Mesendoderm (in vitro differentiated cells): ENCODE measurements around the gene UBE2E2.

ENCODE experiments used
- DNase-seq: peaks from one replicate; pipeline ENCODE4 v3.0.0; 2013
- H2AK5ac ChIP-seq: 2 replicates; pipeline ENCODE4 v1.6.1; 2013; ENCODE audit warnings: low read length, inconsistent platforms
- H2BK120ac ChIP-seq: 2 replicates; pipeline ENCODE4 v1.6.1; 2013; ENCODE audit warnings: low read depth, mild to moderate bottlenecking, low read length, moderate library complexity, mixed read lengths
- H2BK15ac ChIP-seq: replicated peaks from 2 replicates; pipeline ENCODE4 v1.6.1; 2013; ENCODE audit warnings: low read depth, mild to moderate bottlenecking, moderate library complexity
- H2BK5ac ChIP-seq: 2 replicates; pipeline ENCODE4 v1.6.1; 2013; ENCODE audit warnings: low read length, inconsistent platforms
- H3K18ac ChIP-seq: 2 replicates; pipeline ENCODE4 v1.6.1; 2013; ENCODE audit warnings: mild to moderate bottlenecking, low read length, mixed read lengths
- H3K23ac ChIP-seq: one replicate; pipeline ENCODE4 v1.6.1; 2013; ENCODE audit warnings: low read length
- H3K27ac ChIP-seq: 2 replicates; pipeline ENCODE4 v1.5.1; 2013; ENCODE audit warnings: low read depth, mild to moderate bottlenecking, inconsistent platforms, low read length, moderate library complexity
- H3K27me3 ChIP-seq: 2 replicates; pipeline ENCODE4 v1.6.1; 2013; ENCODE audit warnings: low read length, control low read depth, mild to moderate bottlenecking, inconsistent platforms; ENCODE audit not compliant: insufficient read depth, poor library complexity
- H3K36me3 ChIP-seq: 2 replicates; pipeline ENCODE4 v1.6.1; 2013; ENCODE audit warnings: low read length, inconsistent platforms; ENCODE audit not compliant: control insufficient read depth, insufficient read depth
- H3K4ac ChIP-seq: one replicate; pipeline ENCODE4 v1.6.1; 2013; ENCODE audit warnings: low read depth, mild to moderate bottlenecking, low read length, moderate library complexity
- H3K4me1 ChIP-seq: 2 replicates; pipeline ENCODE4 v1.6.1; 2013; ENCODE audit warnings: low read depth, low read length, inconsistent platforms; ENCODE audit not compliant: control insufficient read depth
- H3K4me2 ChIP-seq: 2 replicates; pipeline ENCODE4 v1.6.1; 2013; ENCODE audit warnings: low read length
- H3K4me3 ChIP-seq: 2 replicates; pipeline ENCODE4 v1.5.1; 2013; ENCODE audit warnings: mild to moderate bottlenecking, low read length
- H3K56ac ChIP-seq: one replicate; pipeline ENCODE4 v1.6.1; 2013; ENCODE audit warnings: low read length
- H3K79me1 ChIP-seq: 2 replicates; pipeline ENCODE4 v1.6.1; 2013; ENCODE audit warnings: low read length, inconsistent platforms
- H3K79me2 ChIP-seq: 2 replicates; pipeline ENCODE4 v1.6.1; 2013; ENCODE audit warnings: mild to moderate bottlenecking, low read length; ENCODE audit not compliant: control insufficient read depth, insufficient read depth
- H3K9ac ChIP-seq: 2 replicates; pipeline ENCODE4 v1.6.1; 2013; ENCODE audit warnings: low read length, inconsistent platforms
- H4K5ac ChIP-seq: one replicate; pipeline ENCODE4 v1.6.1; 2013; ENCODE audit warnings: low read length
- H4K8ac ChIP-seq: one replicate; pipeline ENCODE4 v1.6.1; 2013; ENCODE audit warnings: low read depth, mild to moderate bottlenecking, control low read depth, low read length, moderate library complexity
- WGBS: extraction: QIAGEN DNeasy Blood & Tissue Kit; methylation state at CpG from one replicate; pipeline ENCODE4 v1.1.7; 2013; ENCODE audit warnings: low lambda C conversion rate, missing lambda C conversion rate; ENCODE audit not compliant: insufficient coverage; ENCODE audit errors: extremely low coverage; 5-methylcytosine and 5-hydroxymethylcytosine counted together

Gene UBE2E2

DNA sequence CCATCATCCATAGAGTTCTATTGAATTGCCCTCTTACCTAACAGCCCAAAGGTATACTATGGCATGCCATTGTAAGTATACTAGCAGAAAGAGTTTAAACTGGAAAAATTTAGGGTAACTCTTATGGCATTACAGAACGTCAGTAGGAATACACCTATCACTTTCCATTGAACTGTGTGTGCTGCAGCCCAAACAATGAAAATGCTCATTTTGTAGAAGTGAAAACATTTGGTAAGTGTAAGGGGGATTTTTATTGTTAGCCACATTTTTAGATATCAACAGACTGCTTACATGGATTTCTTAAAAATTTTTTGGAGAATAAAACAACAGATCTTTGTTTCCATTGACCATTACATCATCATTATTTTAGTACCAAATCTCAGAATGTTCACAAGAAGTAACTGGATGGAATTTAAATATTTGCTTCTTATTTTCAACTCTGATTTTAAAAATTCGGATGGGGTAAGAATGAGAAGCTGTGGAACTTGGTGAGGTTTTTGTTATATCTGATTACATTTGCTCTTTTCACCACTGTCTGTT, 245.9 kb downstream of the UBE2E2 start:
- DNase-seq = no peak
- Histone ChIP-seq H2AK5ac (no peak overlapping the region), H3K27ac (no peak overlapping the region), H3K36me3 (no peaks in the 10 kb centered on the region), H2BK5ac (no peak overlapping the region), H2BK120ac (no peak overlapping the region), H3K4me1 (peaks cover 7% of the 10 kb centered on the region), H4K8ac (no peak overlapping the region), H3K4me2 (no peak overlapping the region), H3K56ac (no peak overlapping the region), H3K4me3 (no peak overlapping the region), H3K9ac (no peak overlapping the region), H2BK15ac (peak overlapping the region; percentile 19), H3K79me1 (peaks cover 3% of the 10 kb centered on the region), H3K27me3 (no peaks in the 10 kb centered on the region), H3K79me2 (no peaks in the 10 kb centered on the region), H3K23ac (no peak overlapping the region), H3K18ac (no peak overlapping the region), H4K5ac (no peak overlapping the region), H3K4ac (no peak overlapping the region)
- WGBS = no CpG with 5 or more reads among the region's 2 CpGs

DNA sequence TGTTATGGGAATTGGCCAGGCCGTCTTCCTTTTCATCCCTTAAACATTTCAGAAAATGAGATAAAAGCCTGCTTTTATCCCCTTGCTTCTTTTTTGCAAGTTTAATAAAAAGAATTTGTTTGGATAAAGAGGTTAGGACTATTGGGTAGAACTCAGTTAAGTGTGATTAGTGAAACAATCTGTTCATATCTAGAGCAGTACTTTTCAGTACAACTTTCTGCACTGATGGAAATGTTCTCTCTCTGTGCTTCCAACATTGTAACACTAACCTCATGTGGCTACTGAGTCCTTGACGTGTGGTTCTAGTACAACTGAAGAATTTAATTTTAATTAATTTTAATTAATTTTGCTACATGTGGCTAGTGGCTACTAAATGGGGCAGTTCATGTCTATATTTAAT, 246.9 kb downstream of the UBE2E2 start:
- Histone ChIP-seq H4K8ac (no peak overlapping the region), H3K36me3 (no peaks in the 10 kb centered on the region), H3K9ac (no peak overlapping the region), H3K27ac (no peak overlapping the region), H2AK5ac (no peak overlapping the region), H4K5ac (no peak overlapping the region), H3K4ac (no peak overlapping the region), H2BK120ac (peak overlapping the region; percentile 64), H3K4me1 (peaks cover 7% of the 10 kb centered on the region), H3K79me2 (no peaks in the 10 kb centered on the region), H3K56ac (no peak overlapping the region), H2BK5ac (no peak overlapping the region), H3K4me2 (no peak overlapping the region), H3K79me1 (peaks cover 2% of the 10 kb centered on the region), H3K27me3 (no peaks in the 10 kb centered on the region), H3K23ac (no peak overlapping the region), H2BK15ac (no peak overlapping the region), H3K4me3 (no peak overlapping the region), H3K18ac (no peak overlapping the region)
- WGBS = no CpG with 5 or more reads among the region's 2 CpGs
- DNase-seq = no peak

DNA sequence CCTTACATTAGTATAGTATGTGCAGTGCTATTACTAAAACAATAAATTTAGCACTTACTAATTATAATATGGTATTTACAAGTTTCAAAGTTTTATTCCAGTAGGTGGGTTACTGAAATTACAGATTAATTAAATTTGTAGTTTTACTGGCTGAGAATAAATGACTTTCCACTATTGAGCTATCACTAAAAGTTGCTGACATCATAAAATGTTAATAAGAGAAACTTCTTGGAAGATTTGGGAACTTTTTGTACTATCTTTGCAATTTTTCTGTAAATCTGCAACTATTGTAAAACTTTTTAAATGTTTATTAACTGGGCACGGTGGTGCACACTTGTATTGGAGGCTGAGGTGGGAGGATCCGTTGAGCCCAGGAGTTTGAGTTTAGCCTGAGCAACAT, 247.7 kb downstream of the UBE2E2 start:
- Histone ChIP-seq H3K4me2 (no peak overlapping the region), H3K4ac (no peak overlapping the region), H2BK5ac (no peak overlapping the region), H3K36me3 (no peaks in the 10 kb centered on the region), H2BK15ac (no peak overlapping the region), H3K79me2 (no peaks in the 10 kb centered on the region), H3K9ac (no peak overlapping the region), H3K4me3 (no peak overlapping the region), H3K23ac (no peak overlapping the region), H3K18ac (no peak overlapping the region), H3K79me1 (no peaks in the 10 kb centered on the region), H2AK5ac (no peak overlapping the region), H2BK120ac (no peak overlapping the region), H3K56ac (no peak overlapping the region), H4K5ac (no peak overlapping the region), H3K27ac (no peak overlapping the region), H4K8ac (no peak overlapping the region), H3K4me1 (peaks cover 5% of the 10 kb centered on the region), H3K27me3 (no peaks in the 10 kb centered on the region)
- WGBS = no CpG with 5 or more reads among the region's 2 CpGs
- DNase-seq = no peak

DNA sequence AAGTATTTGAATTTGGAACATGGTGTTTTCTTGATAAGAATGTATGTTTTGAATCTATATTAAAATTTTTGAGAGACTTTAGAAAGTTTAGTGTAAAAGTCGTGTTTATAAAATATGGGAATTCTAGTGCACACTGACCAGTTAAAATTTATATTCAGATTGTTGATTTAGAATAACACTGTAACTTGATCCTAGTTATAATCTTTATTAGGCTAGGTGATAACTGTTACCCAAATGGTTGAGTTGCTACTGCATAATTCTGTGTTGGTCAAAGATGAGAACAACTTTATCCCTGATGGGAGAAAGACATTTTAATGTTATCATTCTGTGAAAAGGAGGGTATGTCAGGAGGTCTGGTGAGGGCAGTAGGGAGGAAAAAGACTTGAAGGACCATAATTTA, 249.3 kb downstream of the UBE2E2 start:
- Histone ChIP-seq H3K9ac (no peak overlapping the region), H3K4me2 (no peak overlapping the region), H2AK5ac (no peak overlapping the region), H2BK120ac (no peak overlapping the region), H3K36me3 (no peaks in the 10 kb centered on the region), H3K4ac (no peak overlapping the region), H3K56ac (no peak overlapping the region), H3K23ac (no peak overlapping the region), H3K79me2 (no peaks in the 10 kb centered on the region), H3K27me3 (no peaks in the 10 kb centered on the region), H3K27ac (no peak overlapping the region), H3K79me1 (no peaks in the 10 kb centered on the region), H2BK15ac (no peak overlapping the region), H4K5ac (no peak overlapping the region), H3K18ac (no peak overlapping the region), H2BK5ac (no peak overlapping the region), H3K4me1 (no peaks in the 10 kb centered on the region), H3K4me3 (no peak overlapping the region), H4K8ac (no peak overlapping the region)
- 100% methylated on average over 1 of the region's 1 CpG for WGBS
- DNase-seq = no peak

DNA sequence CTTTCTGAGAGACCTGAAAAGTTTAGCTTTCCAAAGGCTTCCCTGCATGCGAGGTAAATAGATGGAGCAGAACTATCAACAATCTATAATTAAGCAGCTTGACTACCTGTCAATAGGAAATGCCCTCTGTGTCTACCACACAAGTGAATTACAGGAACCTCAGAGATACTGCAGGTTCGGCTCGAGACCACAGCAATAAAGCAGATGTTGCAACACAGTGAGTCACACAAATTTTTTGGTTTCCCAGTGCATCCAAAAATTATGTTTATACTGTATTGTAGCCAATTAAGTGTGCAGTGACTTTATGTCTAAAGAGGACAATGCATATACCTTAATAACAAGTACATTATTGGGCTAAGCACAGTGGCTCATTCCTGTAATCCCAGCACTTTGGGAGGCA, 252.0 kb downstream of the UBE2E2 start:
- Histone ChIP-seq H3K36me3 (no peaks in the 10 kb centered on the region), H3K4me3 (no peak overlapping the region), H3K4me1 (no peaks in the 10 kb centered on the region), H4K5ac (no peak overlapping the region), H2BK15ac (no peak overlapping the region), H3K18ac (no peak overlapping the region), H3K9ac (no peak overlapping the region), H3K4ac (no peak overlapping the region), H3K27me3 (no peaks in the 10 kb centered on the region), H2AK5ac (no peak overlapping the region), H3K23ac (no peak overlapping the region), H2BK5ac (no peak overlapping the region), H3K79me2 (no peaks in the 10 kb centered on the region), H4K8ac (no peak overlapping the region), H3K4me2 (no peak overlapping the region), H3K79me1 (no peaks in the 10 kb centered on the region), H3K56ac (no peak overlapping the region), H2BK120ac (no peak overlapping the region), H3K27ac (no peak overlapping the region)
- no peak for DNase-seq
- no CpG with 5 or more reads among the region's 3 CpGs for WGBS

DNA sequence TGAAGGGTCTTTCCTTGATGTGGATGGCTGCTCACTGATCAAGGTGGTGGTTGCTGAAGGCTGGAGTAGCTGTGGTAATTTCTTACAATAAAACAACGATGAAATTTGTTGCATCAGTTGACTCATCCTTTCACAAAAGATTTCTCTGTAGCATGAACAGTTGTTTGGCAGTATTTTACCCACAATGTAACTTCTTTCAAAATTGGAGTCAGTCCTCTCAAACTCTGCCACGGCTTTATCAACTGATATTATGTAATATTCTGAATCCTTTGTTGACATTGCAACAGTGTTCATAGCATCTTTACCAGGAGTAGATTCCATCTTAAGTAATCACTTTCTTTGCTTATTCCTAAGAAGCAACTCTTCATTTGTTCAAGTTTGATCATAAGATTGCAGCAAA, 252.6 kb downstream of the UBE2E2 start:
- no peak overlapping the region for H3K56ac ChIP-seq
- no peak overlapping the region for H2BK120ac ChIP-seq
- no peak overlapping the region for H2AK5ac ChIP-seq
- no peak overlapping the region for H3K27ac ChIP-seq
- H3K36me3 ChIP-seq = no peaks in the 10 kb centered on the region
- no peak overlapping the region for H4K8ac ChIP-seq
- no peaks in the 10 kb centered on the region for H3K79me2 ChIP-seq
- WGBS = no CpG with 5 or more reads among the region's 2 CpGs
- H3K4me3 ChIP-seq = no peak overlapping the region
- no peaks in the 10 kb centered on the region for H3K27me3 ChIP-seq
- H3K9ac ChIP-seq = no peak overlapping the region
- no peaks in the 10 kb centered on the region for H3K4me1 ChIP-seq
- H3K23ac ChIP-seq = no peak overlapping the region
- no peak overlapping the region for H2BK5ac ChIP-seq
- H4K5ac ChIP-seq = no peak overlapping the region
- H3K4me2 ChIP-seq = no peak overlapping the region
- no peaks in the 10 kb centered on the region for H3K79me1 ChIP-seq
- H2BK15ac ChIP-seq = no peak overlapping the region
- no peak for DNase-seq
- no peak overlapping the region for H3K4ac ChIP-seq
- no peak overlapping the region for H3K18ac ChIP-seq
